Calu3 (cell line): ENCODE results near the gene ZNF681. TPM values are rescaled to one million over a fixed set of nuclear protein-coding genes. Genes with fewer than 3 reads are reported as not detected.
A peak's percentile ranks its signal among the peaks of the same experiment; 100 is the strongest.

Experiments used
- Bru-seq: library from RNA; stranded (reverse); fragments of 400-500 nt; gene quantifications from one replicate; lab custom pipeline; 2021; lab: Mats Ljungman, UMichigan
- BruChase-seq, 2 experiments: library from RNA; stranded (reverse); fragments of 400-500 nt; gene quantifications; one replicate each; lab custom pipeline; 2021; lab: Mats Ljungman, UMichigan
- BruUV-seq: library from RNA; stranded (reverse); fragments of 400-500 nt; replicated peaks from 2 replicates; lab custom pipeline; 2021; lab: Mats Ljungman, UMichigan
- CTCF ChIA-PET: fragments of 300-600 bp; sonication (Branson Sonifier 250); formaldehyde crosslinking; loops from one replicate; lab custom pipeline; 2022; ENCODE audit warnings: antibody characterized with exemption; lab: Charles Lee
- DNase-seq: peaks from one replicate; pipeline ENCODE4 v3.0.0; 2022
- H3K27ac Mint-ChIP-seq: one replicate; pipeline ENCODE4 v1.8.0; 2022; ENCODE audit warnings: mixed read lengths; ENCODE audit not compliant: unreplicated experiment
- H3K27me3 Mint-ChIP-seq: one replicate; pipeline ENCODE4 v1.8.0; 2022; ENCODE audit warnings: mixed read lengths; ENCODE audit not compliant: unreplicated experiment
- H3K36me3 Mint-ChIP-seq: one replicate; pipeline ENCODE4 v1.8.0; 2022; ENCODE audit warnings: mild to moderate bottlenecking, moderate library complexity, mixed read lengths; ENCODE audit not compliant: insufficient read depth, unreplicated experiment
- H3K4me1 Mint-ChIP-seq: one replicate; pipeline ENCODE4 v1.8.0; 2022; ENCODE audit warnings: mild to moderate bottlenecking, low read depth, mixed read lengths; ENCODE audit not compliant: unreplicated experiment
- H3K4me3 Mint-ChIP-seq: one replicate; pipeline ENCODE4 v1.8.0; 2022; ENCODE audit warnings: mild to moderate bottlenecking, low read depth, moderate library complexity, mixed read lengths; ENCODE audit not compliant: unreplicated experiment
- H3K9me3 Mint-ChIP-seq: one replicate; pipeline ENCODE4 v1.8.0; 2022; ENCODE audit warnings: low read depth, mixed read lengths; ENCODE audit not compliant: unreplicated experiment
- intact Hi-C: fragments of 100-400 bp; cut with micrococcal nuclease; formaldehyde crosslinking; loops from one replicate; pipeline ENCODE4 v1.10.0; 2022; ENCODE audit not compliant: unreplicated experiment
- long read RNA-seq: library from polyadenylated mRNA; stranded (forward); transcript quantifications from one replicate; pipeline ENCODE4 v2.0.0, GENCODE V29; 2022
- total RNA-seq: library from RNA; stranded (reverse); gene quantifications from 2 replicates; pipeline ENCODE4 v1.2.3, GENCODE V29; 2022
- TF ChIP-seq, protein P1 (sequence below): fragments of 200-600 bp; IDR thresholded peaks from one replicate; pipeline ENCODE4 v1.8.0; 2022; ENCODE audit warnings: antibody characterized with exemption; ENCODE audit not compliant: unreplicated experiment

Gene ZNF681
- total RNA-seq (3.7 and 6.9 TPM in 2 replicates), Bru-seq, nascent RNA (percentile 67 among the genes with signal in this experiment), BruChase-seq, experiment 1, labeled RNA remaining after a 6-hour chase (percentile 65 among the genes with signal in this experiment), BruChase-seq, experiment 2, labeled RNA remaining after a 2-hour chase (percentile 72 among the genes with signal in this experiment)
- long read RNA-seq, full-length matches to known transcripts = 2 of 2 reads
- long read RNA-seq, partial matches to known transcripts = 0 of 2 reads
- long read RNA-seq, other reads (novel, unspliced or antisense) = 0 of 2 reads

DNA sequence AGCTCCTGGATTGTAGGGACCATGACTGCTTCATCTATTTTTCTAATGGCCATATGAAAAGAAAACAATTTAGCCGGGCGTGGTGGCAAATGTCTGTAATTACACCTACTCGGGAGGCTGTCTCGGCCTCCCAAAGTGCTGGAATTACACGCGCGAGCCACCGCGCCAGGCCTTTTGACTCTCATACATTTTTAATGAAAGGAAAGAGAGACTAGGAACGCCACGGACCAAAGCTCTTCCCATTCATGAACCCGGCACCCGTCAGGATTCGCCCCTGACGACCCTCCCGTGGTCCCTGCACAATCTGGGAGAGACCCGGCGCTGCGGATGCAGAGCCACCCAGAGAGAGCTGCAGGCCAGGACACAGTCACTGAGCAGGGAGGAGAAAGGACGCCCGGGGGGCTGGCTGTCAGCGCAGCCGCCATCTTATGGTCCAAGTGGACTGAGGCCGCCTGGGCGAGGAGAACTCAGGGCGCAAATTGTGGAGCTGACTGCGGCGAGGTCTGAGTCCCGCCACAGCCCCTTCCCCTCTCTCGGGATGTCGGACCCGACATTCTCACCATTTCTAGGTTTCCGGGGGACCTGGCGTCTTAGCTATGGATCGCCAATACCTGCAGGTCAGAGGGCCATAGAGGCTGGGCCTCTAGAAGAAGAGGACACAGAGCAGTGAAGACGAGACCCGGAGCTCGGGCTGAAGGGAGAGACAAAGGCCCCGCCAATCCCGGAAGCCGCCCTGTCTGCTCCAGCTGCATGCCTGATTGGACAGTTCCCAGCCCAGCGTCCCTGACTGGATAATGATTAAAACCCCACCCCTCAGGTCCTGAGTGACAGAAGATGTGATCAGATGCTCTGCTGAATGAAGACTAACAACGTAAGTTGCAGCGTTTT is at the start of gene ZNF681:
Gene ZNF681, minus strand, starts transcription at position 705 of the 888 bp plus-strand sequence. Its CDS starts 142 bp downstream, at position 563.
- no peaks in the 10 kb centered on the region for H3K27me3 Mint-ChIP-seq
- H3K4me3 Mint-ChIP-seq = peak within 1 kb of the TSS; percentile 91
- DNase-seq = peak; percentile 86
- H3K9me3 Mint-ChIP-seq = peaks cover 7% of the 10 kb centered on the region
- peaks cover 21% of the 10 kb centered on the region for H3K36me3 Mint-ChIP-seq
- intact Hi-C loops = no loop called here
- CTCF ChIA-PET = interaction anchor here (0.6 kb wide), 1 partner anchor 9 kb away, joined by 3 read pairs; no protein-coding TSS in a partner anchor
- H3K4me1 Mint-ChIP-seq = no peaks in the 10 kb centered on the region
- TF ChIP-seq, protein P1, sequence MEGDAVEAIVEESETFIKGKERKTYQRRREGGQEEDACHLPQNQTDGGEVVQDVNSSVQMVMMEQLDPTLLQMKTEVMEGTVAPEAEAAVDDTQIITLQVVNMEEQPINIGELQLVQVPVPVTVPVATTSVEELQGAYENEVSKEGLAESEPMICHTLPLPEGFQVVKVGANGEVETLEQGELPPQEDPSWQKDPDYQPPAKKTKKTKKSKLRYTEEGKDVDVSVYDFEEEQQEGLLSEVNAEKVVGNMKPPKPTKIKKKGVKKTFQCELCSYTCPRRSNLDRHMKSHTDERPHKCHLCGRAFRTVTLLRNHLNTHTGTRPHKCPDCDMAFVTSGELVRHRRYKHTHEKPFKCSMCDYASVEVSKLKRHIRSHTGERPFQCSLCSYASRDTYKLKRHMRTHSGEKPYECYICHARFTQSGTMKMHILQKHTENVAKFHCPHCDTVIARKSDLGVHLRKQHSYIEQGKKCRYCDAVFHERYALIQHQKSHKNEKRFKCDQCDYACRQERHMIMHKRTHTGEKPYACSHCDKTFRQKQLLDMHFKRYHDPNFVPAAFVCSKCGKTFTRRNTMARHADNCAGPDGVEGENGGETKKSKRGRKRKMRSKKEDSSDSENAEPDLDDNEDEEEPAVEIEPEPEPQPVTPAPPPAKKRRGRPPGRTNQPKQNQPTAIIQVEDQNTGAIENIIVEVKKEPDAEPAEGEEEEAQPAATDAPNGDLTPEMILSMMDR = no peak
- peak within 1 kb of the TSS; percentile 74 for H3K27ac Mint-ChIP-seq
- BruUV-seq = TSS peak; percentile 44

DNA sequence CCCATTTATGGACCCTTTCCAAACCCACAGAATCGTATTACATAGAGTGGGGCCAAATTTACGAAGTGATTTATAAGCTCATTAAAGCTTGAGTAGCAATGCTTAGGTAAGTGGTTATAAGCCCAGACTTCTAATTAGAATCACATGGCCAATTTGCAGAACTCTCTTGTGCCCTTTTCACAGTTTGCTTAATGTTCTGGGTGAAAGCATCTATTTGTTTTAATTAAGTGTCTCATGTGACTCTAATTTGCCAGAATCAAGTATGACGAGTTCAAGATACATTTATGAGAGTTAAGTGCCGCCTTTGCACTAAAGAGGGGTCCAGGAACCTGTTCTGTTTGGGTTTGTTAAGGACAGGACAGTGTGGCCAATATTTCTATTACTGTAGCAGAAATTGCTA is 46.0 kb upstream of the ZNF681 start:
- Mint-ChIP-seq H3K4me3 (no peak overlapping the region), H3K27me3 (no peaks in the 10 kb centered on the region), H3K27ac (no peak overlapping the region), H3K9me3 (peaks cover 4% of the 10 kb centered on the region), H3K36me3 (no peaks in the 10 kb centered on the region), H3K4me1 (no peaks in the 10 kb centered on the region)
- CTCF ChIA-PET = no interaction called here
- intact Hi-C loops = no loop called here
- no peak for DNase-seq
- TF ChIP-seq, protein P1 = no peak
- BruUV-seq = no TSS peak

DNA sequence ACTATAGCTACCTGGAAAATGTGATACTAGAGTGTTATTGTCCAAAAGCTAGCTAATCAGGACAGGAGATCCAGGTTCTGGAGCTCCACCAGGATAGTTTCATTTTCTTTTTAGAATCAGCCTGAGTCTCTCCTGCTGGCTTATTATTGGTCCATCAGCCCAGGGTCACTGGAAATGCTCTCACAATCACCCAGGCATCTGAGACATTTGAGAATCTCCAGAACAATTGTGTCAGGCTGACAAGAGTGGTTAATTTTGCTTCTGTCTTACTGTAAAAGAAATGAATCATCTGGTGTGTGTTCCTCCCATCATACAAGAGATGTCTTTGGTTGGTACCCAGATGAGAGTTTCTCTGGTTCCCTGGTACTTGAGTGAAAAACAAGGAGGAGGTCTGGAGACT is 43.6 kb upstream of the ZNF681 start:
- Mint-ChIP-seq H3K27ac (no peak overlapping the region), H3K27me3 (no peaks in the 10 kb centered on the region), H3K4me1 (no peaks in the 10 kb centered on the region), H3K9me3 (peaks cover 9% of the 10 kb centered on the region), H3K4me3 (no peak overlapping the region), H3K36me3 (no peaks in the 10 kb centered on the region)
- intact Hi-C loops = no loop called here
- TF ChIP-seq, protein P1 = no peak
- no peak for DNase-seq
- CTCF ChIA-PET = no interaction called here
- no TSS peak for BruUV-seq

DNA sequence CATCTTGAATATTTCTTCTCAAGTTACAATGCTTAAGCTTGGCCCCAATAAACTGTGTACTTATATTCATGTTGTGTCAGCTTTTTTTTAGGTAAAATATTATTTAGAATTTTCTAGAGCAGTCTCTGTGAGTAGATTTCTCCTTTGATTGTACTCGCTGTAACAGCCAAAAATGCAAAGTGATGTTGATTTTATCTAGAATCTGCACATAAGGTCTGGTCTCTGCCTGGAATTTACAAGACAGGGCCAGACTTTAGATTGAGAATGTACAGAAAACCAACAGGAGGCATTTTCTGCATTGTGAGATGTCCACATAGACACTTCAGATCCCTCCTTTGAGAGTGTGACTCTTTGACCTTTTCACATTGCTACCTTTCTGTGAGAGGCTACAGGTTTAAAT is 43.1 kb upstream of the ZNF681 start:
- BruUV-seq = no TSS peak
- Mint-ChIP-seq H3K27me3 (no peaks in the 10 kb centered on the region), H3K4me3 (no peak overlapping the region), H3K36me3 (no peaks in the 10 kb centered on the region), H3K4me1 (no peaks in the 10 kb centered on the region), H3K9me3 (peaks cover 6% of the 10 kb centered on the region), H3K27ac (no peak overlapping the region)
- CTCF ChIA-PET = no interaction called here
- DNase-seq = no peak
- TF ChIP-seq, protein P1 = no peak
- intact Hi-C loops = no loop called here
